Measurements from ENCODE around the gene TEX26. TPM values are rescaled to one million over a fixed set of nuclear protein-coding genes. Genes with fewer than 3 reads are reported as not detected.

TEX26 gene
- total and polyA plus RNA-seq, 9 of the 15 experiments (the other 6 are each of a cell fraction or from before 2014, with no cell fraction given), result not detected

GRCh38 chr13:30982506-30982905, 50.0 kb downstream of the TEX26 start:
- no peak overlapping the region for H2AFZ ChIP-seq (ENCODE audit: low read depth, low read length)
- no peaks in the 10 kb centered on the region; a peak in 1 of 5 replicates for H3K4me1 ChIP-seq (replicated peaks in 1 of 2; ENCODE audit: control insufficient read depth in 2 of 2, insufficient read depth in 2 of 2, low read length in 2 of 2)
- H3K36me3 ChIP-seq (ENCODE audit: control insufficient read depth, insufficient read depth, low read length), result no peaks in the 10 kb centered on the region
- WGBS (ENCODE audit: insufficient coverage, low coverage, missing lambda C conversion rate), result 3% methylated on average over 3 of the region's 3 CpGs
- no peak overlapping the region for H3K9ac ChIP-seq (ENCODE audit: insufficient read depth in 1 of 2, low read depth in 2 of 2, low read length in 2 of 2)
- no peak for TF ChIP-seq ZNF253 (CRISPR knock-in tag; conservative IDR thresholded peaks at IDR 0.05)
- TF ChIP-seq PRPF4 (IDR thresholded peaks at IDR 0.05; ENCODE audit: insufficient read depth, low read depth, low read length, poor library complexity, severe bottlenecking), result no peak
- TF ChIP-seq COPS2 (conservative IDR thresholded peaks at IDR 0.05), result no peak
- TF ChIP-seq ZNF589 (CRISPR knock-in tag; IDR thresholded peaks at IDR 0.05; ENCODE audit: low read depth), result no peak
- no peak for TF ChIP-seq DMBX1 (CRISPR knock-in tag; IDR thresholded peaks at IDR 0.05; ENCODE audit: borderline replicate concordance)
- no peak for TF ChIP-seq EP300 (IDR thresholded peaks at IDR 0.05; ENCODE audit: low read length)
- TF ChIP-seq EWSR1 (IDR thresholded peaks at IDR 0.05; ENCODE audit: borderline replicate concordance, low read depth, partially characterized antibody), result no peak
- intact Hi-C loops (cut with micrococcal nuclease), result no loop called here
- no peak for FAIRE-seq
- in situ Hi-C loops (cut with MboI), result no loop called here
- no peaks in the 10 kb centered on the region for H3K9me3 ChIP-seq (replicated peaks; ENCODE audit: control insufficient read depth, insufficient read depth, low read depth, low read length)
- H3K79me2 ChIP-seq (ENCODE audit: control insufficient read depth, insufficient read depth, low read length), result no peaks in the 10 kb centered on the region
- CTCF ChIA-PET (ENCODE audit: low intra/inter-chr PET ratio), result no interaction called here
- BruUV-seq (replicated peaks), result no TSS peak
- no peaks in the 10 kb centered on the region for H4K20me1 ChIP-seq (replicated peaks; ENCODE audit: control insufficient read depth, insufficient read depth, low read length)
- no peak overlapping the region for H3K27ac ChIP-seq (ENCODE audit: extremely low read depth, low read depth, low read length)
- no peak overlapping the region for H3K4me3 ChIP-seq
- ATAC-seq, result no peak
- no peak for DNase-seq (ENCODE audit: extremely low read depth in 1 of 4, low spot score in 3 of 4)
- H3K27me3 ChIP-seq (ENCODE audit: control insufficient read depth in 2 of 2, insufficient read depth in 2 of 2, low read length in 2 of 2), result peaks cover 0 to 1% of the 10 kb centered on the region in 2 experiments; a peak in 1 of 5 replicates
- POLR2A ChIA-PET, result no interaction called here
- no peak overlapping the region for H3K4me2 ChIP-seq (ENCODE audit: insufficient read depth, low read length)
- no peaks in the 10 kb centered on the region for H3K9me1 ChIP-seq (ENCODE audit: control insufficient read depth, insufficient read depth, low read length)

DNA sequence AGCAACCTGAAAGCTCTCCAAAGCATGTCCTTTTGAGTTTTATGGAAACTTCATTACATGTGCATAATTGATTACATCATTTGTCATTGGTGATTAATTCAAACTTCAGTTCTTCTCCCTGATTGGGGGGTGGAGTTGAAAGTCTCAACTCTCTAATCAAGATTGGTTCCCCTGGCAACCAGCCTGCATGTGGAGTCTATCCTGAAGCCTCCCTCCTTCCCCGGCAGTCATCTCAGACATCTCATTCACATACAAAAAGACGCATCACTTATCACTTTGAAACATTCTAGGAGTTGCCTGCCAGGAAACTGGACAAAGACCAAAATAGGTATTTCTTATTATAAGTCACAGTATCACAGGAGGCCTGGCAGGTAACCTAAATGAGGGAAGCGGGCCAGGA, 50.5 kb downstream of the TEX26 start:
- Histone ChIP-seq H3K4me1 (replicated peaks in 1 of 2; ENCODE audit: control insufficient read depth in 2 of 2, insufficient read depth in 2 of 2, low read length in 2 of 2) (no peaks in the 10 kb centered on the region; a peak in 1 of 5 replicates), H4K20me1 (replicated peaks; ENCODE audit: control insufficient read depth, insufficient read depth, low read length) (no peaks in the 10 kb centered on the region), H3K36me3 (ENCODE audit: control insufficient read depth, insufficient read depth, low read length) (no peaks in the 10 kb centered on the region), H3K27ac (ENCODE audit: extremely low read depth, low read depth, low read length) (no peak overlapping the region), H3K4me2 (ENCODE audit: insufficient read depth, low read length) (no peak overlapping the region), H3K79me2 (ENCODE audit: control insufficient read depth, insufficient read depth, low read length) (no peaks in the 10 kb centered on the region), H2AFZ (ENCODE audit: low read depth, low read length) (no peak overlapping the region), H3K9me3 (replicated peaks; ENCODE audit: control insufficient read depth, insufficient read depth, low read depth, low read length) (no peaks in the 10 kb centered on the region), H3K4me3 (no peak overlapping the region), H3K9me1 (ENCODE audit: control insufficient read depth, insufficient read depth, low read length) (no peaks in the 10 kb centered on the region), H3K27me3 (ENCODE audit: control insufficient read depth in 2 of 2, insufficient read depth in 2 of 2, low read length in 2 of 2) (no peaks in the 10 kb centered on the region), H3K9ac (ENCODE audit: insufficient read depth in 1 of 2, low read depth in 2 of 2, low read length in 2 of 2) (no peak overlapping the region)
- FAIRE-seq (no peak), DNase-seq (ENCODE audit: extremely low read depth in 1 of 4, low spot score in 3 of 4) (no peak), ATAC-seq (no peak)
- in situ Hi-C loops (cut with MboI), result no loop called here
- TF ChIP-seq TSC22D4 (tag; IDR thresholded peaks at IDR 0.05) (no peak), MCM2 (IDR thresholded peaks at IDR 0.05; ENCODE audit: low read depth) (no peak), RFX1 (IDR thresholded peaks at IDR 0.05) (peak; percentile 17; the same call in 1 of the 2 replicates), JUND (IDR thresholded peaks at IDR 0.05; ENCODE audit: borderline replicate concordance, low read depth, low read length) (no peak), JUND (tag; IDR thresholded peaks at IDR 0.05; ENCODE audit: borderline replicate concordance, low read depth, low read length) (no peak), SRSF7 (optimal IDR thresholded peaks at IDR 0.05; ENCODE audit: low read depth, low read length) (no peak), POU5F1 (IDR thresholded peaks at IDR 0.05; ENCODE audit: borderline replicate concordance, low read depth, low read length, partially characterized antibody) (no peak)
- intact Hi-C loops (cut with micrococcal nuclease), result no loop called here
- no TSS peak for BruUV-seq (replicated peaks)
- ChIA-PET POLR2A (no interaction called here), CTCF (ENCODE audit: low intra/inter-chr PET ratio) (no interaction called here)
- 0% methylated on average over 3 of the region's 3 CpGs for WGBS (ENCODE audit: insufficient coverage, low coverage, missing lambda C conversion rate)

Data from K562 (cell line).